Lower lobe of right lung (tissue), 2 donors: ENCODE data around the gene SS18L1. TPM values are rescaled to one million over a fixed set of nuclear protein-coding genes. Genes with fewer than 3 reads are reported as not detected.
A peak's percentile ranks its signal among the peaks of the same experiment; 100 is the strongest.

Experiments used
- ATAC-seq, 2 donors: fragments of 200-7000 bp; cut with Tn5 transposase; one replicate each; pipeline ENCODE4 v1.9.1; 2020 to 2022; ENCODE audit warnings: mild to moderate bottlenecking in 2 of 2, moderate library complexity in 2 of 2
- DNase-seq: peaks from one replicate; pipeline ENCODE4 v3.0.0-alpha.2; 2020
- H3K27ac ChIP-seq: fragments of 200-600 bp; one replicate; pipeline ENCODE4 v1.8.0; 2022
- H3K27me3 ChIP-seq: fragments of 200-600 bp; one replicate; pipeline ENCODE4 v1.8.0; 2022; ENCODE audit warnings: low read depth
- H3K36me3 ChIP-seq: fragments of 200-600 bp; one replicate; pipeline ENCODE4 v1.8.0; 2022; ENCODE audit warnings: mild to moderate bottlenecking
- H3K4me1 ChIP-seq: fragments of 200-600 bp; one replicate; pipeline ENCODE4 v1.8.0; 2022
- H3K4me3 ChIP-seq: fragments of 200-600 bp; one replicate; pipeline ENCODE4 v1.8.0; 2022; ENCODE audit warnings: mild to moderate bottlenecking
- H3K9me3 ChIP-seq: fragments of 200-600 bp; one replicate; pipeline ENCODE4 v1.8.0; 2022
- CTCF ChIP-seq: fragments of 200-600 bp; IDR thresholded peaks from one replicate; pipeline ENCODE4 v1.8.0; 2022; ENCODE audit warnings: antibody characterized with exemption, mild to moderate bottlenecking
- intact Hi-C: fragments of 100-400 bp; cut with DNase I; formaldehyde crosslinking; loops from one replicate; pipeline ENCODE4 v1.11.0; 2022
- total RNA-seq: library from RNA; stranded (reverse); fragmentation: NEBNext Ultra II Directional; extraction: Animal tissue kit (Norgen Biotek cat#: 25700); gene quantifications from one replicate; pipeline ENCODE4 v1.2.1, GENCODE V29; 2021
- donor health status: DM: no; HTN: yes; CAD: no; lungs with severe emphysema.

The SS18L1 gene
- total RNA-seq, 1 donor from 2014 or later, result 17.8 TPM

GRCh38 chr20:62186887-62187866 is 43.6 kb downstream of the SS18L1 start:
- H3K27me3 ChIP-seq, result no peaks in the 10 kb centered on the region
- intact Hi-C loops, result no loop called here
- H3K4me3 ChIP-seq, result no peak overlapping the region
- no peak for DNase-seq
- peak overlapping the region; percentile 2 for H3K27ac ChIP-seq
- ATAC-seq, result no peak
- no peaks in the 10 kb centered on the region for H3K9me3 ChIP-seq
- peaks cover 34% of the 10 kb centered on the region for H3K36me3 ChIP-seq
- H3K4me1 ChIP-seq, result peaks cover 31% of the 10 kb centered on the region
- no peak for TF ChIP-seq CTCF

GRCh38 chr20:62190639-62191411 is 47.3 kb downstream of the SS18L1 start:
- Histone ChIP-seq H3K4me3 (no peak overlapping the region), H3K4me1 (peaks cover 13% of the 10 kb centered on the region), H3K27ac (no peak overlapping the region), H3K9me3 (no peaks in the 10 kb centered on the region), H3K27me3 (no peaks in the 10 kb centered on the region), H3K36me3 (peaks cover 63% of the 10 kb centered on the region)
- DNase-seq (peak; percentile 24), ATAC-seq (no peak)
- intact Hi-C loops, result no loop called here
- no peak for TF ChIP-seq CTCF

- Histone ChIP-seq H3K4me1 (peaks cover 5% of the 10 kb centered on the region), H3K4me3 (no peak overlapping the region), H3K27me3 (no peaks in the 10 kb centered on the region), H3K27ac (no peak overlapping the region), H3K36me3 (peaks cover 74% of the 10 kb centered on the region), H3K9me3 (no peaks in the 10 kb centered on the region)
- intact Hi-C loops, result no loop called here
- DNase-seq (peak; percentile 23), ATAC-seq (no peak)
- TF ChIP-seq CTCF, result no peak
Observed at GRCh38 chr20:62191781-62192559, 48.4 kb downstream of the SS18L1 start.

GRCh38 chr20:62192635-62193034 is 49.1 kb downstream of the SS18L1 start:
- Histone ChIP-seq H3K9me3 (no peaks in the 10 kb centered on the region), H3K4me3 (no peak overlapping the region), H3K27ac (no peak overlapping the region), H3K4me1 (no peaks in the 10 kb centered on the region), H3K36me3 (peaks cover 81% of the 10 kb centered on the region), H3K27me3 (no peaks in the 10 kb centered on the region)
- ATAC-seq (no peak), DNase-seq (peak; percentile 32)
- intact Hi-C loops, result no loop called here
- no peak for TF ChIP-seq CTCF
